ENCODE data around the gene ZNF19. TPM values are rescaled to one million over a fixed set of nuclear protein-coding genes. Genes with fewer than 3 reads are reported as not detected.
A peak's percentile ranks its signal among the peaks of the same experiment; 100 is the strongest.

ZNF19 gene
- total RNA-seq, 1 experiment from 2014 or later: 5.4 TPM

- Histone ChIP-seq H3K9me3 (ENCODE audit: control insufficient read depth in 1 of 2, insufficient read depth in 1 of 2, low read depth in 1 of 2, low read length in 2 of 2) (no peaks in the 10 kb centered on the region), H3K9ac (ENCODE audit: low read length) (0 out of 2 replicates have a peak overlapping the region, but pooled peaks have one; percentile 20), H3K79me2 (ENCODE audit: insufficient read depth, low read length) (no peaks in the 10 kb centered on the region), H3K4me1 (ENCODE audit: control insufficient read depth in 1 of 2, insufficient read depth in 2 of 2, low read length in 2 of 2) (peaks cover 0 to 27% of the 10 kb centered on the region in 2 experiments; a peak in 1 of 4 replicates), H3K27ac (ENCODE audit: low read depth, low read length) (no peak overlapping the region), H3K9me2 (ENCODE audit: insufficient read depth) (no peaks in the 10 kb centered on the region), H3K4me2 (ENCODE audit: low read length) (peak overlapping the region; percentile 13; the same call in 1 of the 2 replicates), H4K20me1 (ENCODE audit: insufficient read depth) (no peaks in the 10 kb centered on the region), H3K4me3 (replicated peaks in 1 of 2; ENCODE audit: low read depth in 1 of 2, low read length in 2 of 2) (no peak overlapping the region), H2AFZ (ENCODE audit: low read depth, low read length, poor library complexity, severe bottlenecking) (no peak overlapping the region), H3K36me3 (ENCODE audit: control insufficient read depth in 1 of 2, insufficient read depth in 2 of 2, low read length in 2 of 2) (no peaks in the 10 kb centered on the region), H3K27me3 (ENCODE audit: insufficient read depth, low read length) (no peaks in the 10 kb centered on the region)
- BruUV-seq (replicated peaks): no TSS peak
- intact Hi-C loops (cut with micrococcal nuclease): no loop called here
- CTCF ChIA-PET: interaction anchor here (0.6 to 1.5 kb wide), 3 partner anchors 13 to 98 kb away, joined by 3 to 4 read pairs (median 3); partner anchors contain the start of gene CHST4
- ATAC-seq: no peak
- TF ChIP-seq SP1 (IDR thresholded peaks at IDR 0.05; ENCODE audit: low read depth): peak; percentile 37; the same call in 1 of the 2 replicates
- TF ChIP-seq MAX (IDR thresholded peaks at IDR 0.05): no peak
- RAD21 ChIA-PET (ENCODE audit: low non-redundant PET in 1 of 2, low total read pairs in 2 of 2, uncharacterized antibody in 2 of 2, unreplicated experiment in 2 of 2): no interaction called here
- no peak for DNase-seq (ENCODE audit: low read depth, low spot score)
- POLR2A ChIA-PET: no interaction called here
Measured at GRCh38 chr16:71513302-71513701, 24.2 kb upstream of the ZNF19 start.

- POLR2A ChIA-PET: no interaction called here
- Histone ChIP-seq H3K36me3 (ENCODE audit: control insufficient read depth in 1 of 2, insufficient read depth in 2 of 2, low read length in 2 of 2) (no peaks in the 10 kb centered on the region), H3K9ac (ENCODE audit: low read length) (no peak overlapping the region), H2AFZ (ENCODE audit: low read depth, low read length, poor library complexity, severe bottlenecking) (no peak overlapping the region), H3K9me2 (ENCODE audit: insufficient read depth) (no peaks in the 10 kb centered on the region), H3K4me2 (ENCODE audit: low read length) (no peak overlapping the region), H3K4me1 (ENCODE audit: control insufficient read depth in 1 of 2, insufficient read depth in 2 of 2, low read length in 2 of 2) (0 out of 4 replicates have a peak, but pooled peaks cover 0 to 3% of the 10 kb centered on the region in 2 experiments), H3K9me3 (ENCODE audit: control insufficient read depth in 1 of 2, insufficient read depth in 1 of 2, low read depth in 1 of 2, low read length in 2 of 2) (no peaks in the 10 kb centered on the region), H3K79me2 (ENCODE audit: insufficient read depth, low read length) (no peaks in the 10 kb centered on the region), H3K27ac (ENCODE audit: low read depth, low read length) (no peak overlapping the region), H4K20me1 (ENCODE audit: insufficient read depth) (no peaks in the 10 kb centered on the region), H3K27me3 (ENCODE audit: insufficient read depth, low read length) (no peaks in the 10 kb centered on the region), H3K4me3 (replicated peaks in 1 of 2; ENCODE audit: low read depth in 1 of 2, low read length in 2 of 2) (no peak overlapping the region)
- intact Hi-C loops (cut with micrococcal nuclease): no loop called here
- CTCF ChIA-PET: no interaction called here
- ATAC-seq (no peak), DNase-seq (ENCODE audit: low read depth, low spot score) (no peak)
- no TSS peak for BruUV-seq (replicated peaks)
- TF ChIP-seq POLR2AphosphoS5 (IDR thresholded peaks at IDR 0.05; ENCODE audit: low read depth, low read length) (no peak), SP1 (IDR thresholded peaks at IDR 0.05; ENCODE audit: low read depth) (no peak)
- RAD21 ChIA-PET (ENCODE audit: low non-redundant PET in 1 of 2, low total read pairs in 2 of 2, uncharacterized antibody in 2 of 2, unreplicated experiment in 2 of 2): no interaction called here
Measured at GRCh38 chr16:71507061-71507460, 17.9 kb upstream of the ZNF19 start.
